Suprapubic skin (tissue), 3 donors: ENCODE measurements around the gene TMF1.

ENCODE experiments used
- CTCF ChIP-seq, 2 donors: fragments of 200-600 bp in 1 of 2; fragments of 450-650 bp in 1 of 2; sonication (generic) in 1 of 2; IDR thresholded peaks; one replicate each; pipeline ENCODE4 v1.5.1; 2016 to 2019; ENCODE audit warnings: antibody characterized with exemption in 2 of 2, mild to moderate bottlenecking in 1 of 2, moderate library complexity in 1 of 2
- POLR2AphosphoS5 ChIP-seq, 3 donors: sonication (generic); formaldehyde crosslinking; IDR thresholded peaks; one replicate each; pipeline ENCODE4 v1.6.1; 2017; ENCODE audit warnings: antibody characterized with exemption in 3 of 3

DNA sequence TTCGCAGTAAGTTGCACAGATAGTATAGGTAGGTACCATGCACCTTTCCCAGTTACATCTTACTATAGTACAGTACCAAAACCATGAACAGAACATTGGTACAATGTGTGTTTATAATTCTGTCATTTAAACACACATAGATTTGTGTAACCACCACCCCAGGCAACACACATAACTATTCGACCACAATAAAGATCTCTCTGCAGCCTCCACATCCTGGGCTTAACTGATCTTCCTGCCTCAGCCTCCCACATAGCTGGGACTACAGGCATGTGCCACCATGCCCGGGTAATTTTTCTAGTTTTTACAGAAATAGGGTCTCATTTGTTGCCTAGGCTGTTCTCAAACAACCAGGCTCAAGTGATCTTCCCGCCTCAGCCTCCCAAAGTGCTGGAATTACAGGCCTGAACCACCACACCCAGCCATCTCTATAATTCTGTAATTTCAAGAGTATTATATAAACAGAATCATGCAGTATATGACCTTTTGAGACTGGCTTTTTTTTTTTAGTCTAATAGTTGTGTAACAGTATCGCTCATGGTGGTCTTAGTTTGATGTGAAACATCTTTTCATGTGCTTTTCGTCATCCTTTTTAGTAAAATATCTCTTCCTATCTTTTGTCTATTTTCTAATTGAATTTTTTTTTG, 13.3 kb upstream of the TMF1 start:
- TF ChIP-seq CTCF (IDR thresholded peaks at IDR 0.05), result no peak
- no peak for TF ChIP-seq POLR2AphosphoS5 (IDR thresholded peaks at IDR 0.05)
